Stimulated activated CD4-positive, alpha-beta T cell treated with anti-CD3 and anti-CD28 coated beads, Interleukin-2, amount 100 ng/mL, for 24 hours (primary cell): ENCODE results near the gene ATP11A.

Source experiments
- DNase-seq, 2 donors: peaks; one replicate each; pipeline ENCODE4 v3.0.0-alpha.2; 2020

Gene ATP11A

GRCh38 chr13:112911285-112911701 lies 221.5 kb downstream of the ATP11A start:
- no peak for DNase-seq

GRCh38 chr13:112911883-112912282 lies 222.0 kb downstream of the ATP11A start:
- DNase-seq, result no peak

GRCh38 chr13:112912726-112913440 lies 223.0 kb downstream of the ATP11A start:
- DNase-seq, result no peak

GRCh38 chr13:112916296-112916695 lies 226.5 kb downstream of the ATP11A start:
- DNase-seq, result no peak

- DNase-seq, result no peak
These were observed 227.3 kb downstream of the ATP11A start for GRCh38 chr13:112917056-112917664.

GRCh38 chr13:112917737-112918136 lies 227.9 kb downstream of the ATP11A start:
- no peak for DNase-seq

- DNase-seq, result no peak
These were observed 228.4 kb downstream of the ATP11A start for GRCh38 chr13:112918266-112918665.

GRCh38 chr13:112918746-112919145 lies 228.9 kb downstream of the ATP11A start:
- no peak for DNase-seq

GRCh38 chr13:112923962-112924361 lies 234.1 kb downstream of the ATP11A start:
- DNase-seq, result no peak

GRCh38 chr13:112924365-112924764 lies 234.5 kb downstream of the ATP11A start:
- no peak for DNase-seq

- no peak for DNase-seq
These were observed 236.2 kb downstream of the ATP11A start for GRCh38 chr13:112926003-112926402.

GRCh38 chr13:112926993-112927392 lies 237.2 kb downstream of the ATP11A start:
- no peak for DNase-seq

GRCh38 chr13:112928020-112928971 lies 238.5 kb downstream of the ATP11A start:
- no peak for DNase-seq

GRCh38 chr13:112928972-112929782 lies 239.3 kb downstream of the ATP11A start:
- DNase-seq, result no peak

- no peak for DNase-seq
These were observed 239.9 kb downstream of the ATP11A start for GRCh38 chr13:112929783-112930055.

GRCh38 chr13:112930192-112930591 lies 240.4 kb downstream of the ATP11A start:
- no peak for DNase-seq

- DNase-seq, result no peak
These were observed 241.4 kb downstream of the ATP11A start for GRCh38 chr13:112931028-112931934.

GRCh38 chr13:112932971-112933370 lies 243.1 kb downstream of the ATP11A start:
- DNase-seq, result no peak

GRCh38 chr13:112933649-112934048 lies 243.8 kb downstream of the ATP11A start:
- DNase-seq, result no peak

GRCh38 chr13:112934078-112934477 lies 244.2 kb downstream of the ATP11A start:
- DNase-seq, result no peak
